ENCODE data around the gene SMYD3.

DNA sequence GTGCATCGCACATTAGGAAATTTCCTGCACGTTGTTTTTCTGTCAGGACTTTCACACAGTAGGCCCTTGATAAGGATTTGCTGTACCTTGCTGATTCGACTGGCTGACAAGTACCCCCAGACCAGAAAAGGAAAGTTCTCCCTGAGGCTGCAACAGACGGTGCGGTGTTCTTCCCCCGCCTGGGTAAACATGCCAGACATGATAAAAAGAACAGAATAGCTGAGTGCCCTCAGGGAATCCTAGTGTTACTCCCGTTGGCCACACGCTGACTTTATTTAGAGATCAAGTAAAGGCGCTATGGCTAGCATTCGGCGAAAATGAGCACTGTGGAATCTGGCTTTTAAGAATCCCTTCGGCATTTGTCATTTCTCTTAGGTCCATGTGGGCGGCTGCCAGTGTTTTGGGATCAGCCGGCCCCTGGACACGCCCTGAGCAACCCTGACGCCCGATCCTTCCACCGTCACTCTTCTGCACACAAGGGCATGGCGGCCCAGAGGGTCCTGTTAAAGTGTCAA lies 744.6 kb downstream of the SMYD3 start:
- TF ChIP-seq EZH2 (IDR thresholded peaks at IDR 0.05; ENCODE audit: borderline replicate concordance, insufficient read depth, low read depth, low read length, poor library complexity, severe bottlenecking) = no peak
- TF ChIP-seq, protein P1, sequence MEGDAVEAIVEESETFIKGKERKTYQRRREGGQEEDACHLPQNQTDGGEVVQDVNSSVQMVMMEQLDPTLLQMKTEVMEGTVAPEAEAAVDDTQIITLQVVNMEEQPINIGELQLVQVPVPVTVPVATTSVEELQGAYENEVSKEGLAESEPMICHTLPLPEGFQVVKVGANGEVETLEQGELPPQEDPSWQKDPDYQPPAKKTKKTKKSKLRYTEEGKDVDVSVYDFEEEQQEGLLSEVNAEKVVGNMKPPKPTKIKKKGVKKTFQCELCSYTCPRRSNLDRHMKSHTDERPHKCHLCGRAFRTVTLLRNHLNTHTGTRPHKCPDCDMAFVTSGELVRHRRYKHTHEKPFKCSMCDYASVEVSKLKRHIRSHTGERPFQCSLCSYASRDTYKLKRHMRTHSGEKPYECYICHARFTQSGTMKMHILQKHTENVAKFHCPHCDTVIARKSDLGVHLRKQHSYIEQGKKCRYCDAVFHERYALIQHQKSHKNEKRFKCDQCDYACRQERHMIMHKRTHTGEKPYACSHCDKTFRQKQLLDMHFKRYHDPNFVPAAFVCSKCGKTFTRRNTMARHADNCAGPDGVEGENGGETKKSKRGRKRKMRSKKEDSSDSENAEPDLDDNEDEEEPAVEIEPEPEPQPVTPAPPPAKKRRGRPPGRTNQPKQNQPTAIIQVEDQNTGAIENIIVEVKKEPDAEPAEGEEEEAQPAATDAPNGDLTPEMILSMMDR (IDR thresholded peaks at IDR 0.05) = no peak
